H1 (cell line): Measurements from ENCODE around the gene H2BK1. TPM values are rescaled to one million over a fixed set of nuclear protein-coding genes. Genes with fewer than 3 reads are reported as not detected.

Experiments
- CTCF ChIA-PET: fragments of 300-600 bp; sonication (Branson Sonifier 250); formaldehyde crosslinking; loops from one replicate; lab custom pipeline; 2021; ENCODE audit not compliant: partially characterized antibody; lab: Charles Lee
- POLR2A ChIA-PET: fragments of 300-600 bp; sonication (Branson Sonifier 250); formaldehyde crosslinking; loops from one replicate; lab custom pipeline; 2021; ENCODE audit warnings: inconsistent platforms; ENCODE audit not compliant: partially characterized antibody; lab: Charles Lee
- DNase-seq, 2 experiments: peaks; one replicate each; pipeline versions ENCODE4 v3.0.0 to v3.0.0-alpha.2; 2010 to 2022; ENCODE audit warnings: low spot score in 2 of 2, low read depth in 1 of 2, mixed read lengths in 1 of 2
- FAIRE-seq: peaks from 2 replicates; lab custom pipeline; 2011; peaks lifted over from hg19 to GRCh38; lab: Jason Lieb, UNC
- H2AFZ ChIP-seq: 2 replicates; pipeline ENCODE4 v1.8.1; 2012; ENCODE audit warnings: low read length, inconsistent platforms
- H2AK5ac ChIP-seq: 2 replicates; pipeline ENCODE4 v1.6.1; 2013; ENCODE audit warnings: low read depth, low read length
- H2BK120ac ChIP-seq: replicated peaks from 2 replicates; pipeline ENCODE3; 2013; ENCODE audit warnings: low read depth, low read length, inconsistent platforms
- H2BK12ac ChIP-seq: 2 replicates; pipeline ENCODE4 v1.6.1; 2013; ENCODE audit warnings: low read depth, low read length
- H2BK15ac ChIP-seq: 2 replicates; pipeline ENCODE4 v1.6.1; 2013; ENCODE audit warnings: low read length
- H2BK20ac ChIP-seq: 2 replicates; pipeline ENCODE4 v1.6.1; 2013; ENCODE audit warnings: low read length
- H2BK5ac ChIP-seq: 2 replicates; pipeline ENCODE4 v1.6.1; 2013; ENCODE audit warnings: low read depth, low read length
- H3K14ac ChIP-seq: 2 replicates; pipeline ENCODE4 v1.6.1; 2013; ENCODE audit warnings: inconsistent platforms; ENCODE audit not compliant: insufficient read length
- H3K18ac ChIP-seq: 2 replicates; pipeline ENCODE4 v1.6.1; 2013; ENCODE audit warnings: low read length; ENCODE audit errors: extremely low read depth
- H3K23ac ChIP-seq: 2 replicates; pipeline ENCODE4 v1.6.1; 2013; ENCODE audit warnings: inconsistent platforms; ENCODE audit not compliant: insufficient read length
- H3K23me2 ChIP-seq: 2 replicates; pipeline ENCODE4 v1.6.1; 2013; ENCODE audit warnings: low read depth, low read length
- H3K27ac ChIP-seq: 2 replicates; pipeline ENCODE4 v1.6.1; 2011; ENCODE audit warnings: low read depth, low read length, inconsistent platforms
- H3K27me3 ChIP-seq, 4 experiments: replicated peaks in 1 of 4; 1 replicate in 1 of 4; 2 replicates in 3 of 4; pipeline versions ENCODE4 v1.6.1 to v1.8.1; 2011 to 2013; ENCODE audit warnings: low read length in 3 of 4, mild to moderate bottlenecking in 3 of 4, inconsistent platforms in 2 of 4, mixed read lengths in 2 of 4, moderate library complexity in 1 of 4; ENCODE audit not compliant: control insufficient read depth in 3 of 4, insufficient read depth in 3 of 4; ENCODE audit errors: extremely low read depth in 1 of 4
- H3K36me3 ChIP-seq, 4 experiments: 2 replicates each; pipeline versions ENCODE4 v1.6.1 to v1.8.1; 2011 to 2013; ENCODE audit warnings: mild to moderate bottlenecking in 4 of 4, low read length in 3 of 4, moderate library complexity in 2 of 4, control low read depth in 1 of 4, inconsistent platforms in 1 of 4; ENCODE audit not compliant: insufficient read depth in 4 of 4, control insufficient read depth in 2 of 4
- H3K4ac ChIP-seq: replicated peaks from 2 replicates; pipeline ENCODE3; 2013; ENCODE audit warnings: low read length, low read depth, mixed read lengths, inconsistent platforms; ENCODE audit not compliant: insufficient read length
- H3K4me1 ChIP-seq, 4 experiments: replicated peaks in 1 of 4; 1 replicate in 1 of 4; 2 replicates in 3 of 4; pipeline versions ENCODE4 v1.6.1 to v1.8.1; 2011 to 2013; ENCODE audit warnings: low read length in 3 of 4, inconsistent platforms in 2 of 4, mixed read lengths in 1 of 4; ENCODE audit not compliant: insufficient read depth in 4 of 4, control insufficient read depth in 3 of 4
- H3K4me2 ChIP-seq, 2 experiments: 2 replicates each; pipeline versions ENCODE4 v1.6.1 to v1.8.1; 2011 to 2013; ENCODE audit warnings: low read depth in 2 of 2, low read length in 2 of 2, control low read depth in 1 of 2, inconsistent platforms in 1 of 2, mild to moderate bottlenecking in 1 of 2; ENCODE audit not compliant: insufficient read depth in 1 of 2
- H3K4me3 ChIP-seq, 4 experiments: fragments of 200-600, 300-600 bp in 1 of 4; sonication (generic), shearing (Covaris generic), sonication (Bioruptor Twin) in 1 of 4; 2 replicates each; pipeline versions ENCODE4 v1.5.1 to v1.8.1; 2011 to 2016; ENCODE audit warnings: low read length in 4 of 4, low read depth in 3 of 4, control low read depth in 2 of 4, inconsistent platforms in 2 of 4, mild to moderate bottlenecking in 2 of 4, mixed read lengths in 1 of 4, moderate library complexity in 1 of 4; ENCODE audit not compliant: insufficient read depth in 2 of 4; ENCODE audit errors: extremely low read depth in 1 of 4
- H3K56ac ChIP-seq: replicated peaks from 2 replicates; pipeline ENCODE3; 2013; ENCODE audit warnings: low read depth, mild to moderate bottlenecking, mixed read lengths, low read length, inconsistent platforms; ENCODE audit not compliant: insufficient read length
- H3K79me1 ChIP-seq: 2 replicates; pipeline ENCODE4 v1.6.1; 2013; ENCODE audit warnings: low read depth, low read length, control low read depth
- H3K79me2 ChIP-seq, 2 experiments: 2 replicates each; pipeline versions ENCODE4 v1.6.1 to v1.8.1; 2012 to 2013; ENCODE audit warnings: low read length in 2 of 2, mild to moderate bottlenecking in 2 of 2, inconsistent platforms in 1 of 2; ENCODE audit not compliant: insufficient read depth in 2 of 2, control insufficient read depth in 1 of 2
- H3K9ac ChIP-seq, 4 experiments: replicated peaks in 1 of 4; 1 replicate in 1 of 4; 2 replicates in 3 of 4; pipeline versions ENCODE4 v1.6.1 to v1.8.1; 2011 to 2013; ENCODE audit warnings: low read depth in 3 of 4, low read length in 3 of 4, control low read depth in 2 of 4, mild to moderate bottlenecking in 2 of 4, moderate library complexity in 2 of 4, inconsistent platforms in 1 of 4; ENCODE audit errors: extremely low read depth in 1 of 4
- H3K9me3 ChIP-seq, 2 experiments: 2 replicates each; pipeline versions ENCODE4 v1.6.1 to v1.8.1; 2012 to 2013; ENCODE audit warnings: mild to moderate bottlenecking in 2 of 2, moderate library complexity in 2 of 2, control low read depth in 1 of 2, inconsistent platforms in 1 of 2, low read depth in 1 of 2, low read length in 1 of 2, mixed read lengths in 1 of 2; ENCODE audit not compliant: insufficient read depth in 2 of 2
- H4K20me1 ChIP-seq, 2 experiments: replicated peaks in 1 of 2; 2 replicates each; pipeline versions ENCODE3 to v1.8.1; 2011 to 2013; ENCODE audit warnings: inconsistent platforms in 2 of 2, low read length in 2 of 2, mild to moderate bottlenecking in 1 of 2; ENCODE audit not compliant: insufficient read depth in 2 of 2, control insufficient read depth in 1 of 2
- H4K5ac ChIP-seq: 2 replicates; pipeline ENCODE4 v1.6.1; 2013; ENCODE audit warnings: low read length, low read depth, mixed read lengths, inconsistent platforms; ENCODE audit not compliant: insufficient read length
- H4K8ac ChIP-seq: 2 replicates; pipeline ENCODE4 v1.8.0; 2013; ENCODE audit warnings: mild to moderate bottlenecking, moderate library complexity, low read length, inconsistent platforms; ENCODE audit not compliant: insufficient read depth; ENCODE audit errors: extremely low read depth
- H4K91ac ChIP-seq: replicated peaks from 2 replicates; pipeline ENCODE3; 2013; ENCODE audit warnings: low read length, mixed read lengths, inconsistent platforms; ENCODE audit not compliant: insufficient read length
- CTCF ChIP-seq, 3 experiments: IDR thresholded peaks; 1 replicate in 2 of 3; 2 replicates in 1 of 3; pipeline versions ENCODE4 v1.5.1 to v1.6.1; 2011; ENCODE audit warnings: low read length in 3 of 3, mild to moderate bottlenecking in 3 of 3, inconsistent platforms in 2 of 3, low read depth in 1 of 3, moderate library complexity in 1 of 3; ENCODE audit not compliant: insufficient read depth in 1 of 3; ENCODE audit errors: control extremely low read depth in 1 of 3
- KDM5A ChIP-seq: fragments of 200-600 bp; IDR thresholded peaks from 2 replicates; pipeline ENCODE4 v1.7.1; 2012; ENCODE audit warnings: mild to moderate bottlenecking, low read length, inconsistent platforms, mixed read lengths
- RAD21 ChIP-seq, 2 experiments: IDR thresholded peaks in 1 of 2; conservative IDR thresholded peaks in 1 of 2; 2 replicates each; pipeline ENCODE4 v1.6.1; 2011; ENCODE audit warnings: low read depth in 2 of 2, low read length in 2 of 2, improper control_type of control experiment in 1 of 2, inconsistent platforms in 1 of 2, mild to moderate bottlenecking in 1 of 2, moderate library complexity in 1 of 2
- WGBS, 2 experiments: shearing (Covaris generic) in 1 of 2; methylation state at CpG; one replicate each; pipeline versions ENCODE4 v1.1.6 to v1.1.7; 2013 to 2015; ENCODE audit warnings: low lambda C conversion rate in 2 of 2, mixed read lengths in 2 of 2, inconsistent platforms in 1 of 2, low coverage in 1 of 2, missing lambda C conversion rate in 1 of 2; ENCODE audit not compliant: insufficient replicate concordance in 2 of 2, insufficient coverage in 1 of 2, insufficient read length in 1 of 2; ENCODE audit errors: extremely low coverage in 1 of 2, missing lambda C conversion rate in 1 of 2; 5-methylcytosine and 5-hydroxymethylcytosine counted together
- polyA plus RNA-seq, 7 experiments: library from polyadenylated mRNA; depleted of rRNA in 3 of 7; stranded (reverse) in 5 of 7; unstranded in 2 of 7; fragments of >200 nt in 5 of 7; fragments of 200-250 nt in 2 of 7; gene quantifications; 1 replicate in 5 of 7; 2 replicates in 1 of 7; 4 replicates in 1 of 7; pipeline versions ENCODE4 v1.2.1 to v1.2.3, GENCODE V29; 2011 to 2013; ENCODE audit warnings: missing spikeins in 2 of 7, mixed read lengths in 2 of 7
- total RNA-seq: library from RNA; stranded (reverse); fragmentation: NEBNext Ultra II Directional; extraction: Animal tissue kit (Norgen Biotek cat#: 25700); gene quantifications from 2 replicates; pipeline ENCODE4 v1.2.1, GENCODE V29; 2021

H2BK1 gene
- total and polyA plus RNA-seq, 2 of the 8 experiments (the other 6 are each of a cell fraction or from before 2014, with no cell fraction given) = not detected

GRCh38 chr7:151244196-151244840 lies 34.0 kb upstream of the H2BK1 start:
- no peak overlapping the region for H4K5ac ChIP-seq
- H2BK15ac ChIP-seq = no peak overlapping the region
- 24% methylated on average over 10 of the region's 10 CpGs; no CpG with 5 or more reads in 1 of the 2 experiments for WGBS, 2 experiments
- CTCF ChIA-PET = interaction anchor here (0.7 to 5.1 kb wide), 70 partner anchors 8 to 468 kb away, joined by 3 to 71 read pairs (median 5); partner anchors contain the start of genes ABCF2, ASB10, CHPF2 and GBX1
- no peak overlapping the region for H3K4ac ChIP-seq
- H3K4me2 ChIP-seq = peak overlapping the region; percentile 58 to 88
- peaks cover 16 to 46% (median 39%) of the 10 kb centered on the region in 4 experiments for H3K27me3 ChIP-seq
- peak; percentile 70 for FAIRE-seq
- no peak overlapping the region for H4K91ac ChIP-seq
- H3K4me1 ChIP-seq = peaks cover 0 to 43% (median 29%) of the 10 kb centered on the region in 4 experiments; a peak in 6 of 7 replicates
- H3K56ac ChIP-seq = no peak overlapping the region
- H3K18ac ChIP-seq = no peak overlapping the region
- no peak overlapping the region for H2BK5ac ChIP-seq
- peak; percentile 63 to 79 for TF ChIP-seq RAD21 (IDR thresholded peaks at IDR 0.05 in 1 of 2, conservative IDR thresholded peaks at IDR 0.05 in 1 of 2; ENCODE audit: low read depth in 2 of 2, low read length in 2 of 2)
- peak in 2 of 3 experiments; percentile 80 to 85; a peak in 3 of 4 replicates for TF ChIP-seq CTCF (IDR thresholded peaks at IDR 0.05; ENCODE audit: control extremely low read depth in 1 of 3, insufficient read depth in 1 of 3, low read depth in 1 of 3, low read length in 3 of 3)
- TF ChIP-seq KDM5A = no peak
- H3K23ac ChIP-seq = no peak overlapping the region
- no peak overlapping the region for H4K8ac ChIP-seq
- H2AK5ac ChIP-seq = no peak overlapping the region
- H2BK120ac ChIP-seq = no peak overlapping the region
- DNase-seq = peak in 1 of 2 experiments; percentile 84
- H3K36me3 ChIP-seq = no peaks in the 10 kb centered on the region
- peaks cover 3% of the 10 kb centered on the region; the same call in 1 of the 2 replicates for H3K79me1 ChIP-seq
- no peak overlapping the region for H3K9ac ChIP-seq
- H3K23me2 ChIP-seq = peaks cover 19% of the 10 kb centered on the region
- H3K4me3 ChIP-seq = peak overlapping the region in 1 of 4 experiments; percentile 61; a peak in 4 of 8 replicates
- H3K14ac ChIP-seq = no peak overlapping the region
- peak overlapping the region; percentile 42; the same call in 1 of the 2 replicates for H2BK12ac ChIP-seq
- POLR2A ChIA-PET = interaction anchor here (0.8 to 2.1 kb wide), 7 partner anchors 8 to 33 kb away, joined by 3 to 7 read pairs (median 4); partner anchors contain the start of genes ABCF2 and CHPF2
- H3K9me3 ChIP-seq = no peaks in the 10 kb centered on the region
- no peaks in the 10 kb centered on the region for H3K79me2 ChIP-seq
- H3K27ac ChIP-seq = no peak overlapping the region
- H2AFZ ChIP-seq = no peak overlapping the region
- no peak overlapping the region for H2BK20ac ChIP-seq
- H4K20me1 ChIP-seq = peaks cover 1 to 9% of the 10 kb centered on the region in 2 experiments
